H1 (cell line): ENCODE data around the gene HDHD5. TPM values are rescaled to one million over a fixed set of nuclear protein-coding genes. Genes with fewer than 3 reads are reported as not detected.

Source experiments
- CTCF ChIA-PET: fragments of 300-600 bp; sonication (Branson Sonifier 250); formaldehyde crosslinking; loops from one replicate; lab custom pipeline; 2021; ENCODE audit not compliant: partially characterized antibody; lab: Charles Lee
- POLR2A ChIA-PET: fragments of 300-600 bp; sonication (Branson Sonifier 250); formaldehyde crosslinking; loops from one replicate; lab custom pipeline; 2021; ENCODE audit warnings: inconsistent platforms; ENCODE audit not compliant: partially characterized antibody; lab: Charles Lee
- DNase-seq, 2 experiments: peaks; one replicate each; pipeline versions ENCODE4 v3.0.0 to v3.0.0-alpha.2; 2010 to 2022; ENCODE audit warnings: low spot score in 2 of 2, low read depth in 1 of 2, mixed read lengths in 1 of 2
- FAIRE-seq: peaks from 2 replicates; lab custom pipeline; 2011; peaks lifted over from hg19 to GRCh38; lab: Jason Lieb, UNC
- H2AFZ ChIP-seq: 2 replicates; pipeline ENCODE4 v1.8.1; 2012; ENCODE audit warnings: low read length, inconsistent platforms
- H2AK5ac ChIP-seq: 2 replicates; pipeline ENCODE4 v1.6.1; 2013; ENCODE audit warnings: low read depth, low read length
- H2BK120ac ChIP-seq: replicated peaks from 2 replicates; pipeline ENCODE3; 2013; ENCODE audit warnings: low read depth, low read length, inconsistent platforms
- H2BK12ac ChIP-seq: 2 replicates; pipeline ENCODE4 v1.6.1; 2013; ENCODE audit warnings: low read depth, low read length
- H2BK15ac ChIP-seq: 2 replicates; pipeline ENCODE4 v1.6.1; 2013; ENCODE audit warnings: low read length
- H2BK20ac ChIP-seq: 2 replicates; pipeline ENCODE4 v1.6.1; 2013; ENCODE audit warnings: low read length
- H2BK5ac ChIP-seq: 2 replicates; pipeline ENCODE4 v1.6.1; 2013; ENCODE audit warnings: low read depth, low read length
- H3K14ac ChIP-seq: 2 replicates; pipeline ENCODE4 v1.6.1; 2013; ENCODE audit warnings: inconsistent platforms; ENCODE audit not compliant: insufficient read length
- H3K18ac ChIP-seq: 2 replicates; pipeline ENCODE4 v1.6.1; 2013; ENCODE audit warnings: low read length; ENCODE audit errors: extremely low read depth
- H3K23ac ChIP-seq: 2 replicates; pipeline ENCODE4 v1.6.1; 2013; ENCODE audit warnings: inconsistent platforms; ENCODE audit not compliant: insufficient read length
- H3K23me2 ChIP-seq: 2 replicates; pipeline ENCODE4 v1.6.1; 2013; ENCODE audit warnings: low read depth, low read length
- H3K27ac ChIP-seq: 2 replicates; pipeline ENCODE4 v1.6.1; 2011; ENCODE audit warnings: low read depth, low read length, inconsistent platforms
- H3K27me3 ChIP-seq, 4 experiments: replicated peaks in 1 of 4; 1 replicate in 1 of 4; 2 replicates in 3 of 4; pipeline versions ENCODE4 v1.6.1 to v1.8.1; 2011 to 2013; ENCODE audit warnings: low read length in 3 of 4, mild to moderate bottlenecking in 3 of 4, inconsistent platforms in 2 of 4, mixed read lengths in 2 of 4, moderate library complexity in 1 of 4; ENCODE audit not compliant: control insufficient read depth in 3 of 4, insufficient read depth in 3 of 4; ENCODE audit errors: extremely low read depth in 1 of 4
- H3K36me3 ChIP-seq, 4 experiments: 2 replicates each; pipeline versions ENCODE4 v1.6.1 to v1.8.1; 2011 to 2013; ENCODE audit warnings: mild to moderate bottlenecking in 4 of 4, low read length in 3 of 4, moderate library complexity in 2 of 4, control low read depth in 1 of 4, inconsistent platforms in 1 of 4; ENCODE audit not compliant: insufficient read depth in 4 of 4, control insufficient read depth in 2 of 4
- H3K4ac ChIP-seq: replicated peaks from 2 replicates; pipeline ENCODE3; 2013; ENCODE audit warnings: low read length, low read depth, mixed read lengths, inconsistent platforms; ENCODE audit not compliant: insufficient read length
- H3K4me1 ChIP-seq, 4 experiments: replicated peaks in 1 of 4; 1 replicate in 1 of 4; 2 replicates in 3 of 4; pipeline versions ENCODE4 v1.6.1 to v1.8.1; 2011 to 2013; ENCODE audit warnings: low read length in 3 of 4, inconsistent platforms in 2 of 4, mixed read lengths in 1 of 4; ENCODE audit not compliant: insufficient read depth in 4 of 4, control insufficient read depth in 3 of 4
- H3K4me2 ChIP-seq, 2 experiments: 2 replicates each; pipeline versions ENCODE4 v1.6.1 to v1.8.1; 2011 to 2013; ENCODE audit warnings: low read depth in 2 of 2, low read length in 2 of 2, control low read depth in 1 of 2, inconsistent platforms in 1 of 2, mild to moderate bottlenecking in 1 of 2; ENCODE audit not compliant: insufficient read depth in 1 of 2
- H3K4me3 ChIP-seq, 4 experiments: fragments of 200-600, 300-600 bp in 1 of 4; sonication (generic), shearing (Covaris generic), sonication (Bioruptor Twin) in 1 of 4; 2 replicates each; pipeline versions ENCODE4 v1.5.1 to v1.8.1; 2011 to 2016; ENCODE audit warnings: low read length in 4 of 4, low read depth in 3 of 4, control low read depth in 2 of 4, inconsistent platforms in 2 of 4, mild to moderate bottlenecking in 2 of 4, mixed read lengths in 1 of 4, moderate library complexity in 1 of 4; ENCODE audit not compliant: insufficient read depth in 2 of 4; ENCODE audit errors: extremely low read depth in 1 of 4
- H3K56ac ChIP-seq: replicated peaks from 2 replicates; pipeline ENCODE3; 2013; ENCODE audit warnings: low read depth, mild to moderate bottlenecking, mixed read lengths, low read length, inconsistent platforms; ENCODE audit not compliant: insufficient read length
- H3K79me1 ChIP-seq: 2 replicates; pipeline ENCODE4 v1.6.1; 2013; ENCODE audit warnings: low read depth, low read length, control low read depth
- H3K79me2 ChIP-seq, 2 experiments: 2 replicates each; pipeline versions ENCODE4 v1.6.1 to v1.8.1; 2012 to 2013; ENCODE audit warnings: low read length in 2 of 2, mild to moderate bottlenecking in 2 of 2, inconsistent platforms in 1 of 2; ENCODE audit not compliant: insufficient read depth in 2 of 2, control insufficient read depth in 1 of 2
- H3K9ac ChIP-seq, 4 experiments: replicated peaks in 1 of 4; 1 replicate in 1 of 4; 2 replicates in 3 of 4; pipeline versions ENCODE4 v1.6.1 to v1.8.1; 2011 to 2013; ENCODE audit warnings: low read depth in 3 of 4, low read length in 3 of 4, control low read depth in 2 of 4, mild to moderate bottlenecking in 2 of 4, moderate library complexity in 2 of 4, inconsistent platforms in 1 of 4; ENCODE audit errors: extremely low read depth in 1 of 4
- H3K9me3 ChIP-seq, 2 experiments: 2 replicates each; pipeline versions ENCODE4 v1.6.1 to v1.8.1; 2012 to 2013; ENCODE audit warnings: mild to moderate bottlenecking in 2 of 2, moderate library complexity in 2 of 2, control low read depth in 1 of 2, inconsistent platforms in 1 of 2, low read depth in 1 of 2, low read length in 1 of 2, mixed read lengths in 1 of 2; ENCODE audit not compliant: insufficient read depth in 2 of 2
- H4K20me1 ChIP-seq, 2 experiments: replicated peaks in 1 of 2; 2 replicates each; pipeline versions ENCODE3 to v1.8.1; 2011 to 2013; ENCODE audit warnings: inconsistent platforms in 2 of 2, low read length in 2 of 2, mild to moderate bottlenecking in 1 of 2; ENCODE audit not compliant: insufficient read depth in 2 of 2, control insufficient read depth in 1 of 2
- H4K5ac ChIP-seq: 2 replicates; pipeline ENCODE4 v1.6.1; 2013; ENCODE audit warnings: low read length, low read depth, mixed read lengths, inconsistent platforms; ENCODE audit not compliant: insufficient read length
- H4K8ac ChIP-seq: 2 replicates; pipeline ENCODE4 v1.8.0; 2013; ENCODE audit warnings: mild to moderate bottlenecking, moderate library complexity, low read length, inconsistent platforms; ENCODE audit not compliant: insufficient read depth; ENCODE audit errors: extremely low read depth
- H4K91ac ChIP-seq: replicated peaks from 2 replicates; pipeline ENCODE3; 2013; ENCODE audit warnings: low read length, mixed read lengths, inconsistent platforms; ENCODE audit not compliant: insufficient read length
- ASH2L ChIP-seq: fragments of 200-600, 300-600 bp; sonication (generic); IDR thresholded peaks from one replicate; pipeline ENCODE4 v1.7.1; 2017; ENCODE audit warnings: low read length
- BRCA1 ChIP-seq: IDR thresholded peaks from 2 replicates; pipeline ENCODE4 v1.6.1; 2012; ENCODE audit warnings: low read depth, low read length, improper control_type of control experiment
- EGR1 ChIP-seq: IDR thresholded peaks from 2 replicates; pipeline ENCODE4 v1.6.1; 2011; ENCODE audit warnings: low read depth, low read length, borderline replicate concordance
- EP300 ChIP-seq, 2 experiments: IDR thresholded peaks; 1 replicate in 1 of 2; 2 replicates in 1 of 2; pipeline ENCODE4 v1.6.1; 2011 to 2012; ENCODE audit warnings: low read depth in 2 of 2, low read length in 2 of 2, mild to moderate bottlenecking in 2 of 2, borderline replicate concordance in 1 of 2, inconsistent platforms in 1 of 2, moderate library complexity in 1 of 2
- PHF8 ChIP-seq: fragments of 200-600 bp; sonication (generic); conservative IDR thresholded peaks from 2 replicates; pipeline ENCODE4 v1.7.1; 2012; ENCODE audit warnings: low read depth, mild to moderate bottlenecking, inconsistent platforms, low read length, moderate library complexity
- RAD21 ChIP-seq, 2 experiments: IDR thresholded peaks in 1 of 2; conservative IDR thresholded peaks in 1 of 2; 2 replicates each; pipeline ENCODE4 v1.6.1; 2011; ENCODE audit warnings: low read depth in 2 of 2, low read length in 2 of 2, improper control_type of control experiment in 1 of 2, inconsistent platforms in 1 of 2, mild to moderate bottlenecking in 1 of 2, moderate library complexity in 1 of 2
- RBBP5 ChIP-seq: IDR thresholded peaks from 2 replicates; pipeline ENCODE4 v1.7.1; 2012; ENCODE audit warnings: low read depth, mild to moderate bottlenecking, inconsistent platforms, low read length, moderate library complexity, borderline replicate concordance
- RFX5 ChIP-seq: IDR thresholded peaks from 2 replicates; pipeline ENCODE4 v1.6.1; 2011; ENCODE audit warnings: low read depth, low read length, improper control_type of control experiment, borderline replicate concordance
- WGBS, 2 experiments: shearing (Covaris generic) in 1 of 2; methylation state at CpG; one replicate each; pipeline versions ENCODE4 v1.1.6 to v1.1.7; 2013 to 2015; ENCODE audit warnings: low lambda C conversion rate in 2 of 2, mixed read lengths in 2 of 2, inconsistent platforms in 1 of 2, low coverage in 1 of 2, missing lambda C conversion rate in 1 of 2; ENCODE audit not compliant: insufficient replicate concordance in 2 of 2, insufficient coverage in 1 of 2, insufficient read length in 1 of 2; ENCODE audit errors: extremely low coverage in 1 of 2, missing lambda C conversion rate in 1 of 2; 5-methylcytosine and 5-hydroxymethylcytosine counted together
- polyA plus RNA-seq, 7 experiments: library from polyadenylated mRNA; depleted of rRNA in 3 of 7; stranded (reverse) in 5 of 7; unstranded in 2 of 7; fragments of >200 nt in 5 of 7; fragments of 200-250 nt in 2 of 7; gene quantifications; 1 replicate in 5 of 7; 2 replicates in 1 of 7; 4 replicates in 1 of 7; pipeline versions ENCODE4 v1.2.1 to v1.2.3, GENCODE V29; 2011 to 2013; ENCODE audit warnings: missing spikeins in 2 of 7, mixed read lengths in 2 of 7
- total RNA-seq: library from RNA; stranded (reverse); fragmentation: NEBNext Ultra II Directional; extraction: Animal tissue kit (Norgen Biotek cat#: 25700); gene quantifications from 2 replicates; pipeline ENCODE4 v1.2.1, GENCODE V29; 2021

HDHD5 gene
- total and polyA plus RNA-seq, 2 of the 8 experiments (the other 6 are each of a cell fraction or from before 2014, with no cell fraction given) = 68.3 to 123 TPM

- H3K27ac ChIP-seq = peak within 1 kb of the TSS; percentile 19; the same call in 1 of the 2 replicates
- H3K23me2 ChIP-seq = peaks cover 6% of the 10 kb centered on the region; the same call in 1 of the 2 replicates
- H4K20me1 ChIP-seq = peaks cover 2 to 7% of the 10 kb centered on the region in 2 experiments
- no peaks in the 10 kb centered on the region for H3K9me3 ChIP-seq
- H3K23ac ChIP-seq = no peak within 1 kb of the TSS
- peak within 1 kb of the TSS; percentile 86 for H4K91ac ChIP-seq
- H3K79me1 ChIP-seq = 0 out of 2 replicates have a peak, but pooled peaks cover 4% of the 10 kb centered on the region
- 0 out of 2 replicates have a peak within 1 kb of the TSS, but pooled peaks have one; percentile 23 for H2BK20ac ChIP-seq
- 15% methylated on average over 41 of the region's 69 CpGs; no CpG with 5 or more reads in 1 of the 2 experiments for WGBS, 2 experiments
- no peaks in the 10 kb centered on the region for H3K36me3 ChIP-seq
- H2BK15ac ChIP-seq = peak within 1 kb of the TSS; percentile 88; the same call in 1 of the 2 replicates
- ChIA-PET POLR2A (interaction anchor here (0.6 to 2.3 kb wide), 5 partner anchors 10 to 313 kb away, joined by 3 to 8 read pairs (median 6); partner anchors contain the start of gene HDHD5), CTCF (interaction anchor here (0.6 to 2.0 kb wide), 5 partner anchors 10 to 245 kb away, joined by 3 to 4 read pairs (median 3); no protein-coding TSS in a partner anchor)
- H4K8ac ChIP-seq = peak within 1 kb of the TSS; percentile 81
- peak within 1 kb of the TSS; percentile 12 for H4K5ac ChIP-seq
- no peak within 1 kb of the TSS for H3K14ac ChIP-seq
- H3K9ac ChIP-seq = peak within 1 kb of the TSS; percentile 12 to 76 (median 64); a peak in 5 of 7 replicates
- no peak within 1 kb of the TSS for H2BK120ac ChIP-seq
- no peak within 1 kb of the TSS for H3K4ac ChIP-seq
- H3K18ac ChIP-seq = peak within 1 kb of the TSS; percentile 81
- peaks cover 0 to 4% (median 3%) of the 10 kb centered on the region in 4 experiments; a peak in 4 of 7 replicates for H3K27me3 ChIP-seq
- DNase-seq (peak; percentile 68 to 92), FAIRE-seq (no peak)
- peak within 1 kb of the TSS; percentile 97 for H2BK12ac ChIP-seq
- H3K4me3 ChIP-seq = peak within 1 kb of the TSS; percentile 34 to 71 (median 56)
- peak within 1 kb of the TSS; percentile 77 for H2AK5ac ChIP-seq
- no peak within 1 kb of the TSS for H3K56ac ChIP-seq
- H3K4me1 ChIP-seq = peaks cover 4 to 17% (median 12%) of the 10 kb centered on the region in 4 experiments
- H3K4me2 ChIP-seq = peak within 1 kb of the TSS; percentile 51 to 97
- H3K79me2 ChIP-seq = no peaks in the 10 kb centered on the region
- H2BK5ac ChIP-seq = peak within 1 kb of the TSS; percentile 66; the same call in 1 of the 2 replicates
- peak within 1 kb of the TSS; percentile 85; the same call in 1 of the 2 replicates for H2AFZ ChIP-seq
- TF ChIP-seq RAD21 (IDR thresholded peaks at IDR 0.05 in 1 of 2, conservative IDR thresholded peaks at IDR 0.05 in 1 of 2; ENCODE audit: low read depth in 2 of 2, low read length in 2 of 2) (peak in 1 of 2 experiments; percentile 2; a peak in 1 of 4 replicates), PHF8 (peak; percentile 68; the same call in 1 of the 2 replicates), EGR1 (peak; percentile 74; the same call in 1 of the 2 replicates), BRCA1 (no peak), RBBP5 (peak; percentile 32; the same call in 1 of the 2 replicates), RFX5 (peak; percentile 47; the same call in 1 of the 2 replicates), ASH2L (no peak), EP300 (IDR thresholded peaks at IDR 0.05; ENCODE audit: borderline replicate concordance in 1 of 2, low read depth in 2 of 2, low read length in 2 of 2) (peak in 1 of 2 experiments; percentile 55; a peak in 1 of 3 replicates)
Measured at GRCh38 chr22:17121233-17122195, 37.6 kb downstream of the HDHD5 start, which contains the start of gene TMEM121B. Gene TMEM121B (minus strand): TSS chr22:17121360. CDS start chr22:17121127, 233 bp downstream.
